ENCODE data around the gene TMPRSS6.

The TMPRSS6 gene

DNA sequence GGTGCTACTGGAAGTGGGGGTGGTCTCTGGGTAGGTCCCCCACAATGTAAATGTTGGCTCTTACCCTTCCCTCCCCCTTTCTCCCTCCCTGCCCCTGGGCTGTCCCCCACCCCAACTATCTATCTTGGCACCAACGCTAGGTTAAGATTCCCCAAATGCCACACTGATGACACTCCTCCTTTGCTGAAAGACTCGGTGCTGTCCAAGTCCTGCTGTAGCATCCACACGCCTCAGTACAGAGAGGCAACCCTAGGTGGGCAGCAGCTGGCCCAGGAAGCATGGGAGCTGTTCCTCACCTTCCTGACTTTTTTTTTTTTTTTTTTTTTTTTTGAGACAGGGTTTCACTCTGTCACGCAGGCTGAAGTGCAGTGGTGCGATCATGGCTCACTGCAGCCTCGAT is 61.4 kb downstream of the TMPRSS6 start:
- DNase-seq = no peak

DNA sequence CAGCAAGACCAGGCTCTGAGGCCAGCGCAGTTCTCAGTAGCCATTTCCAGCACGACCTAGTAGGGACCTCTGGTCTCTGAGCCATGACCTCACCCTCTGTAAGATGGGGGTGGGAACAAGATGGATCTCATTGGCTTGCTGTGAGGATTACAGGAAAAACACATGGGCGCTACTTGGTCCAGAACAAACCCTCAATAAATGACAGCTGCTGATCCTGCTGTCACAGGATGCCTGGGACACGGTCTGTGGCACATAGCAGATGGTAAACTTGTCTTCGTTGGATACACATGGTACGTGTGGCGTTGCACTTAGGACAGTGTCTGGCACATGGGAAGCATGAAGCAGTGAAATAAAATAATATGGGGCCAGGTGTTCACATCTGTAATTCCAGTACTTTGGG is 62.5 kb downstream of the TMPRSS6 start:
- no peak for DNase-seq

DNA sequence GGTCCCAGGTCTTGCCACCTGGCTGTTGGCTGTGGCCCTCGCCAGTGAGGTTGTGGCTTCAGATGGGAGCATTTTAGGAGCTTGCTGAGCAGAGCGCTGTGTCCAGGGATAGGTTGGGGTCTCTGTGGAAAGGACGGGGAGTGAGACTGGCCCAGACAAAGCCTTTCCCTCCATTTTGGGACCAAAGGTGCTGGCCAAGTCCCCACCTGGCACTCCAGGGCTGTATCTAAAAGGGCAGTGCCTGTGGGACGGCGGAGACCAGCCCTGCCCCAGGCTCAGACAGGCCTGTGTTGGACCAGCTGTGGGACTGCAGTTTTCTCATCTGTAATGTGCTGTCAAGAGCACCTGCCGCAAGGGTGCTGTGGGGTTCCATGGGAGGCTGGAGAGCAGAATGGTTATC is 62.9 kb downstream of the TMPRSS6 start:
- no peak for DNase-seq

DNA sequence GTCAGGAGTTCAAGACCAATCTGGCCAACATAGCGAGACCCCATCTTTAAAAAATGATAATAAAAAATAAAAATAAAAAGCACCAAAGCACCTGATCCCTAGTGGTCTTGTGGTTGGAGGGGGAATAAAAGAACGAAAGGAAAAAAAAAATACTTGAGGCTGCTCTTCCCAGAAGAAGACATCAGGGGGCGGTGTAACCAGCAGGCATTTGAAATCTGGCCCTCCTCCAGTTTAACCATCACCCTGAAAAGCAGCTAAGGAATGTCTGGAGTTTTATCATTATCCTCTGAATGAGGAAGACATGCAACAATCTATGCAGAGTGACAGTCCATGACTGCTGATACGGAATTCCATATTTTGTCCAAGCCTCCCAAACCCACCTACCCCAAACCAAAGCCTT is 63.6 kb downstream of the TMPRSS6 start:
- DNase-seq = peak; percentile 16

DNA sequence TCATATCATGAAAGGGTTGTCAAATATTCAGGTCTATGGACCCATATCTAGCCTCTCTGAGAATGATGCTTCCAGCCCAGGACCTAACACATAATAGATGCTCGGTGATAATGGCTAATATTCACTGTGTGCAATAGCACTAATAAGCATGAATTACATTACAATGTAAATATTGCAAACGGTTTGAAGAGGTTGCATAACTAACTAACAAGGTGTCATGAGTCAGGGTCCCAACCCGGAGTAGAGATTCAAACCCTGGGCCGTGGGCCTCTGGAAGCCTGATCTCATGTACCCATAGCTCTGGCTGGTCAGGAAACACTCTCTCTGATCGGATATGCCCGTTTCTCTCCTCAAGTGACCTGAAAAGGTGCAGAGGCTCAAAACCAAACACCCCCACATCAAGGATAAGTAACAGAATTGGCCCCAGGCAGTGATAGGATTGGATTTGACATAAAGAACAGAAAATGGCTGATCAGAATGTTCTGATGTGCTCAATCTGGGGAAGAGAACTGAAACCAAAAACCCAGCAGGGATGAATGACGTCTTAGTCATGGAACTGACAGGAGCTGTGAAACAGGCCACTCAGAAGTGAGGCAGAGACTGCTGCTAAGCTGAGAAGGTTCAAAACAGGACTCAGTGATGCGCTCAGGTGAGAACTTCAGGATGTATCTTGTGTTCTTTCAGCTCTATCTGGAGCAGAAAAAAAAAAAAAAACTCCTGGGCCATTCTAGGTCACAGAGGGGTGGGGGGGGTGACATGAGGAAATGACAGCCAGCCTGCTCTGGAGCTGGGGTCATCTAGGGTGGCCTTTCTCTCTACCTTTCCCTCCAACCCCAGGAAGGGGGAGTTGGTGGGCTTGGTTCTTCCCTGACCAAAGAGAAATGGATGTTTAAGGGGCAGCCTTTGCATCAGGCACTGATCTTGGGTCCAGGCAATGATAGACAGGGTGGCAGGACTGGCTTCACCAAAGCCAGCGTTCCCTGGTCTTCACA is 64.6 kb downstream of the TMPRSS6 start:
- DNase-seq = no peak

DNA sequence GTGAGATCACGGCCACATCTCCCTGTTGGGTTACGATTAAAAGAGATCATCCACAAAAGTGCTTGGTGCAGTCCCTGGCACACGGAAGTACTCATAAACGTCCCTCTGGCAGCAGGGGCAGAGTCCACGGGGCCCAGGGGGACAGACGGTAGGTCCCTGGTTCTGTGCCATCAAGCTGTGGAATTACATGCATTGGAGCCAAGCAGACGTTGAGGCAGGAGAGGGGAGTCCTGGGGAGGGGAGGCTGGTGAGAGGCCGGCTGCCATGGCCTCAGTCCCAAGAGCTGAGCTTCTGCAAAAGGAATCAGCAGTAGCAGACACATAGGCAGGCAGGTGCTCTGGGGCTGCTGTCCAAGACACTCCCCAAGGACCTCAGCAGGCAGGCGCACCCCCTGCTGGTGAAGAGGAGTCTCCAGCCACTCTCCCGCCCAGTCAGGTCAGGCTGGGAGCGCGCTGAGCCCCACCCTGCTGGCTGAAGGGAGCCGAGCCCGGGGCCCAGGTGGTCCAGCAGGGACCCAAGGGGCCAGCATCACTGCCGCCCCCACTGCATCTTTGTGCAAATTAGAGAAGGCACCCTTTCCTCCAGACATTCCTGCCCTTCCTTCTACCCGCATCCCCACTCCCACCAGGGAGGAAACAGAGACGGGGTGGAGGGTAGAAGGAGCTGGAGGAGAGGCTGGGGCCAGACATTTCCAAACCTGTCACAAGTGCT is 65.5 kb downstream of the TMPRSS6 start:
- peak; percentile 75 for DNase-seq

DNA sequence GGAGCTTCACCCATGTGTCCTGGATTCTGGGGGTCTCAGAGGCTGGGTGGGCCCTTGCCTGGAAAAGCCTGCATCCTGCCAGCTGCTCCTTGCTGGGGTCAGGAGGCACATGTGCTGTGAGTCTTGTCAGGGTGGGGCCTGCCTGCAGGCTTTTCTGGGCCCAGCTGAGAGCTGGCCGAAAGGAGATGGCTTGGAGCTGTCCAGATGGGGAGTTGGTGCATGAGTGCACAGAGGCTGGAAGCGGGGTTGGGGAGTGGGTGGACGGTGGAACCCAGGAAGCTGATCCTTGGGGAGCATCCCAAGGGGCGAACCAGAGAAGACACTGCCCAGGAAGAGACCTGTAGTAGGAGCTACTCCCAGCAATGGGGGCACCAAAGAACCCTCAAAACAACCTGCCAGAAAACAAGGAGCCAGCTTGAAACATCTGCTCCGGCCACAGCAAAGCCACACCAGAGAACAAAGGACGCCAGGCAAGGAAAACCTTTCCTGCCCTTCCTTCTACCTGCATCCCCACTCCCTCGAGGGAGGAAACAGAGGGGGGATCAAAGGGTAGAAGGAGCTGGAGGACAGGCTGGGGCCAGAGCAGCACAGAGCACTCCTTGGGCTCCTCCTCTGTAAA is 66.2 kb downstream of the TMPRSS6 start:
- DNase-seq = no peak

DNA sequence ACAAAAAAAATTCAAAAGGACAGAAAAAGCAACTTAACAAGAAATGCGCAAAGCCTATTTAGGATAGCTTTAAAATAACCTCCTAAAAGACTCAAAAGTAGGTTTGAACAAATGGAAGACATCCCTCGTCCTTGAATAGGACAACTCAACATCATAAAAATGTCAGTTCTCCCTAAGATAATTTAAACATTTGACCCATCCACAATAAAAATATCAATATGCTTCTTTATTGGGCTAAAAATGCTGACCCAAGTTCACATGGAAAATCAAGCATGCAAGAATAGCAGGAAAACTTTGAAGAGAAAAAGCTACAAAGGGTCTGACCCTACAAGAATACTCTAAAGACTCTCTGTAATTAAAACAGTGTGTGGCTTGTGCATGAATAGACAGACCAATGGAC is 70.0 kb downstream of the TMPRSS6 start:
- no peak for DNase-seq

DNA sequence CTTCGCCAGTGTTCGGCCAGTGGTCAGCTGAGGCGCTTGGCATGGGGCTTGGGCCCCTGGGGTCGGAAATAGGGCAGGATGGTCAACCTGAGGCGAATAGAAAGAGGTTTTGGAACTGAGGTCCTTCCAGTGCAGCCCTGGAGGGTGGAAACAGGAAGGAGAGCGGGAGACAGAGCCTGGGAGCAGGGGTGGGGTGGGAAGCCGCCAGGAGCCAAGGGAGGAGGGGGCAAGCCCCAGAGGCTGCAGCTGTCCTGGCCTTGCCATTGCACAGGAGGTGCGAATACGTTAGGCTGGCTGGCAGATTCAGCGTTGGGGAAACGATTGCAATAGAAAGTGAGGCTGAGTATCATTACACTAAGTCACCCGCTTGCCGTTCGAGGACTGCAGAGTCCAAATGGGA is 71.8 kb downstream of the TMPRSS6 start:
- DNase-seq = no peak

DNA sequence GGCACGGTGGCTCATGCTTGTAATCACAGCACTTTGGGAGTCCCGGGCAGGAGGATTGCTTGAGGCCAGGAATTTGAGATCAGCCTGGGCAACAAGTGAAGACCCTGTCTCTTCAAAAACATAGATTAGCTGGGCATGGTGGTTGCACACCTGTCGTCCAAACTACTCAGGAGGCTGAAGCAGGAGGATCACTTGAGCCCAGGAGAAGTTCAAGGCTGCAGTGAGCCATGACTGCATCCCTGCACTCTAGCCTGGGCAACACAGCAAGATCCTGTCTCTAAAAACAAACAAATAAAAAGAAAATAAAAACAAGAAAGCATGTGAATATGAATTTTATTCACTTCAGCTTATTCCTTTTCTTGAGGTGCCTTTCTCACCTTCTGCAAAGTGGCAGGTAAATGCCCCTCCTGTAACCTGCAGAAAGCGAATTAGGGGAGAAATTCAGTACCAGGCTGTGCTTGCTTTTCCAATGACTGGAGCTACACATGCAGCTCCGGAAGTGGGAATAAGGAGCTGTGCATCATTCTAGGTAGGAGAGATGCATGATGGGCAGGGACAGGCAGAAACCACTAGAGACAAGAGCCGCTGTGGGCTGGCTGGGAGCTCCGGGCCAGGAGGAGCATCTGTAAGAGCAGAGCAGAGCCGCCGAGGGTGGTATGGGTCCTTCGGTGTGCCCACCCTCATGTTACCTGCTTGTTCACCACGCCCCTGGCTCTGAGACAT is 72.7 kb downstream of the TMPRSS6 start:
- DNase-seq = no peak

DNA sequence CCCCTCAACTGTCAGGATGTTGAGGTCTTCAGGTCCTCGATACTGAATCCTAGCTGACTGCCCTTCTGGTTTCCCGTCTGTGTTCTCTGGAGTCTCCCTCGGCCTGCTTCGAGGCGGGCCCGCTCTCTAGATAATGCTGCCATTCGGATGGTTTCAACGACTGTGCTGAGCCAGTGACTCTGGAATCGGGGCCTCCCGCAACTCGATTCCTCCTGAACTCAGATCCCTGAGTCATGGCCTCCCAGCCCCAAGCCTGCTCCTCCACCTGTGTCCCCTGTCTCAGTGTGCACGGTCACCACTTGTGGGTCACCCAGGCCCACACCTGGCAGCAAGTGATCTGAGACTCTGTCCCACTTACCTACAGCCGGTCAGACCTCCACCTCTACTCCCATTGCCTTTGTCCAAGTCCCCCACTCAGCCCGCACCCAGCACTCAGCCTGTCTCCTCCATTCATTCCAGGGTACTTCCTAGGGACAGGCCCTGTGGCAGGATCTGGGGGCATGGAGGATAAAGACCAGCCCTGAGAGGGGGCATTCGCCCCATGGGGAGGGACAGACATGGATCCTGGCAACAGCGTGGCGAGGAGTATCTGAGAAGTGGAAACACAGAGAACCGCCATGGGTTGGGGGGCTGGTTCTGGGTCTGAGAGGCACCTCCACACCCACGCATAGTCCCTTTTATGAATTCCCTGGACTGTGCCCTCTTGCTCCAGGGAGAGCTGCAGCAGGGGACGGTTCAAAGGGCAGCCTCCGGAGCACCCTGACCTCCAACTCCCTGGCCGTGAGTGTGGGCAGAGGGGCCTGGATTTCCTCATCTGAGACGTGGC is 75.7 kb downstream of the TMPRSS6 start:
- DNase-seq = no peak

DNA sequence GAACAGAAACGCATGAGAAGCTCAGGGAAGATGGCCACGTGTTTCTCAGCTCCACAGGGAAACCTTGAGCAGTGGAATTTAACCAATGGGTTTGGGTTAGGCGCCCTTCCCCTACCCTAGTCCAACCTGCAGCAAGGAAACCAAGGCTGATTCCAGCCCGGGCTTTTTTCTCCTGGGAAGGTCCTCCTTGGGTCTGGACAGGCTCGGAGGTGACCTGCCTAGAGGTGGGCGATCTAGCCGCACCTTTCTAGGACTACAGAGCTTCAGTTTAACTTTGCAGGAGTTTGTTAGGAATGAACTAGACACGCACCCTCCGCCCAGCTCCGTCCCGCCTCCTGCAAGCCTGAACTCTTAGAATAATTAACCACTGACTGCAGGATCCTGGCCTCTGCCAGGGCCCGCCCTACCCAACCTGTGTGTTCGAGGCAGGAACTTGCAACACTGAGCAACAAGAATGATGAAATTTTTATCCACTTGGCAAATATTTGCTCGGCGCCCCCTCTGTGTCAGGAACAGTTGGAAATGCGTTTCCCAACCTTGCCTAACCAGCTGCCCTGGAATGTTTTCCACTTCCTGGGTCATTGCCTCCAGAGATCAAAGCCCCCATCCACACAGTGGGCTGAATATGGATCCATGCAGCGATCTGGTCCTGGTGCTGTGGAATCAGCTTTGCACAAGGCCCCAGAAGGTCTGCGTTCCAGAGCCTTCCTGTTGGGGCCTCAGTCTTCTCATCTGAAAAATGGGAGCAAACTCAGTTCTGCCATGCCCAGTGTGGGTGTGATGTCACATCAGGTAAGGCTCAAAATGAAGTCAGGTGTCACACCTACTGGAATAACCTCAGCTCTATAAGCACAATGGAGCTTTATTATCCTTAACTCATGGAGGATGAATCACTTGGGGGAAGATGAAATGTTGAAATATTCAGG is 76.7 kb downstream of the TMPRSS6 start:
- no peak for DNase-seq

DNA sequence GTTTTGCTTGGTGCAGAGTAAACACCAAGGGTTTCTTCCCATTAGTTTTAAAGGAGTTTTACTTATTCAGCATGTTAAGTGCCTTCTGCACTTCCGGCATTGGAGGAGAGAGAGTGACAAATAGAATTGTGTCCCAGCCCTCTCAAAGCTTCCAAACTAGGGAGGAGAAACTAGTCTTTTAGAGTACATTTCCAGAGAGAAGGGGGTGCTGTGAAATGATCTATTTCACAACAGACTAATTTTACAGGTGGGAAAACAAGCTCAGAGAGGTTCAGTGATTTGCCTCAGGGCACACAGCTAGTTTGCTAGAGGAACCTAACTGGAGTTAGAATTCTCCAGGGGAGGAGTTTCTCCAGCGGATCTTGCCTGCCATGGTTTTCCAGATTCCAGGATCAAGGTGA is 77.4 kb downstream of the TMPRSS6 start:
- DNase-seq = no peak

DNA sequence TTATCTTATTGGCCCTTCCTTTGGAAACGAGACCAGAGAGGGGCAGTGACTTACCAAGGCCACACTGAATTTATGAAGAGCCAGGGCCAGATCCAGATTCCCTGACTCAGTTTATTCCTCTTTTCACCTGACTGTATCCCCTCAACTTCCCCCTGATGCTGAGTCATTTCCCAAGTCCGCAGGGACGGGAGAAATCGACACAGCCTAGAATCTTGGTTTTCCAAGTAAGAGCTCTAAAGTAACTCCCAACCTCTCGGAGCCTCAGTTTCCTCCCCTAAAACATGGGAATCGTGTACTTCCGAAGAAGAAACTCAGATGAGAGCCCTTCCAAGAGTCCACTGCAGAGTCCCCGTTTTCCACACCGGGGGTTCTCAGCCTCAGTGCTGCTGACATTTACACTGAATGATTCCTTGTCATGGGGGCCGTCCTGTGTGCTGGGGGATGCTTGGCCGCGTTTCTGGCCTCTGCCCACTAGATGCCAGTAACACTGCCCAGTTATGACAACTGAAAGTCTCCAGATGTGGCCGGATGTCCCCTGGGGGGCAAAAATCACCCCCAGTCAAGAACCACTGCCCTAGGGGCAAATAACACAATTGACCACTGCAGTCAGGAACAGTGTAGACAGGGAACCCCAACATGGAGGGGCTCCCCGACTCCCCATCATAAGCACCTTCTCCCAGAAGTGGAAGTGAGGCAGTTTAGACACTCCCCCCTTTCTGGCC is 78.8 kb downstream of the TMPRSS6 start:
- no peak for DNase-seq

DNA sequence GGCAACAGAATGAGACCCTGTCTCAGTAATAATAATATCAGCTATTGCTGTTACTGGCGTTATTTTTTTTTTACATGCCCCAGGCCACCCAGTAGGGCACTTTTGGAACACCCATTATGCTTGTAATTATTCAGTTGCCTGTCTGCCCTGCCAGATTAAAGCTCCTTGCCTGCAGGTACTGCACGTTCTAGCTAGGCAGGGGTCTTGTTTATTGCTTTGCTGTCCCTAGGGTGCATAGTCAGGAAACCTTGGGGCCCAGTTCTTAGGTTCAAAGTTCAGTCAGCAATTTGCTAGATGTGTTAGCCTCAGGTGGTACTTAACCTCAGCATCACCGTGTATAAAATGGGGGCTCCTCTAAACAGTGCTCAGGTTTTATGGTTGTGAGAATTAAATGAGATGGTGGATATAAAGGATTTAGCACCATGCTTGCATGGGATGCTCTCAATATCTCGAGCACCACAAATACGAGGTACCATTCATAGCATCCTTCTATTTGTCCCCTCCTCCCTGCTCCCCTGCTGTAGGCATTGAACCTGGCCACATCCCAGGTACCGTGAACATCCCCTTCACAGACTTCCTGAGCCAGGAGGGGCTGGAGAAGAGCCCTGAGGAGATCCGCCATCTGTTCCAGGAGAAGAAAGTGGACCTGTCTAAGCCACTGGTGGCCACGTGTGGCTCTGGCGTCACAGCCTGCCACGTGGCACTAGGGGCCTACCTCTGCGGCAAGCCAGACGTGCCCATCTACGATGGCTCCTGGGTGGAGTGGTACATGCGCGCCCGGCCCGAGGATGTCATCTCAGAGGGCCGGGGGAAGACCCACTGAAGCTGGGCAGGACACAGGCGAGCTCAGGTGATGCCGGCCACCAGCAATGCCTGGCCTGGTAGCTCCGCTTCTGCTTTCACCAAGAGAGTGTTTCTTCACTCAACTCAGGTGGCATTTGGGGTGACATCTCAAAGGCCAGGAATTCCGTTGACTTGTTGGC is 80.5 kb downstream of the TMPRSS6 start:
- no peak for DNase-seq

DNA sequence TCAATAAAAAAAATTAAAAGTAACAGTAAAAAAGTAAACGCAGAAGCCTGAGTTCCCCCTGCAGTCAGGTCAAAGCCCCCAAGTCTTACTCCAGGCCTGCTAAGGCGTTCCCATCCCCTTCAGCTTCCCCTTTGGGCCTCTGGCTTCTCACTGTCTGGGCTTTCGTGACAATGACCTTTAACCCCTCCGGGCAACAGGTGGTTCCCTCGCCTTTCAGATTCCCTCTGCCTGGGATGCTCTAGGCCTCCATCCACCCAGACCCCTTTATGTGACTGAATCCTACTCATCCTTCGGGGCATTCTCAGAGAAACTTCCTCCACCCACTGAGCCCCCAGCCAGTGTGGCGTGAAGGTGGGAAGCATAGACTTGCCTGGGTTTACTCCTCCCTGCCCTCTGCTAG is 82.0 kb downstream of the TMPRSS6 start:
- DNase-seq = no peak

DNA sequence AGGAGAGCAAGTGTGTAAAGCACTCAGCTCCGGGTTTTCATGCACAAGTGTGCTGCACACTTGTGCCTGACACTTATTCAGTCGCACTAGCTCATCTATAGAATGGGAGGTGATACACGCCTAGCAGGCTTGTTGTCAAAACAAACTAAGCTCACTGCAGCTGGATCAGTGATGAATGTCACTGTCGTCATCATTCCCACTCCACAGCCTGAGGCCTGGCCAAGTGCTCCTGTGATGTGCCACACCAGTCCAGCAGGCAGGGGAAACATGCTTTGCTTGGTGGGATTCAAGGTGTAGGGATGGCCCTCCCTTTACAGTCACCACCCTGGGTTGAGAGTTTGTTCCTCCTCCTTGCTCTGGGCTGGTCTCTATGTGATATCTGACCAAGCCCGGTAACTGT is 83.2 kb downstream of the TMPRSS6 start:
- no peak for DNase-seq

DNA sequence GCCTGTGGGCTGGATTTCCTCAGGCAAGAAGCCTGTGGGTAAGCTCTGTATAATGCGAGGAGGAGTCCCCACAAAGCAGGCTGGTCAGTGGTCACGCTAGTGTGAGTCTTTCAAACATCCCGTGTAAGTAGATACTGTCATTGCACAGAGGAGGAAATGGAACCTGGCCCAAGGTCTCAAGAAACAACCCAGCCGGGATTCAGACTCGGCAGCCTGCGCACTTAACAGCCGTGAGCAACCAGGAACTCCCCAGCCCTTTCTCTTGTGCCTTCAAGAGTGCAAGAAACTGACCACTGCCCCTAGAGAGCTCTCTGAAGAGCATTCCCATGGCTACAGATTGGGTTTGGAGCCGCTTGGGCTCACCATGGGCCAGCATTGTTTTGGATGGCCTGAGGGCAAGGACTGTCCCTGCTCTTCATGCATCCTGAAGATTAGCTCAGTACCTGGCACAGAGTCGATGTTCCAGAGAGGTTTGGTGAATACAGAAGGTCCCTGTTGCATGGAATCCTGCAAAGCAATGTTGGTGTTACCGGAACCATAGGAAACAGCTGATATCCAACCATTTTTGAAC is 83.9 kb downstream of the TMPRSS6 start:
- no peak for DNase-seq

All from activated CD4-positive, alpha-beta T cell treated with anti-CD3 and anti-CD28 coated beads, Interleukin-10, Interleukin-2, amounts not matched to agents 100 ng/mL and 50 ng/mL, durations not matched to agents 16 hours and 8 hours (primary cell).